Esophagus (tissue), 2 donors: Measurements from ENCODE around the gene HRNR. TPM values are rescaled to one million over a fixed set of nuclear protein-coding genes. Genes with fewer than 3 reads are reported as not detected.

Experiments
- polyA plus RNA-seq, 2 donors: library from polyadenylated mRNA; stranded (reverse); fragments of 200-250 nt; gene quantifications; one replicate each; pipeline ENCODE4 v1.2.3, GENCODE V29; 2013
- donor health status: healthy with polysubstance abuse.
- donor health status: Bipolar disorder and iron deficiency.

The HRNR gene
- polyA plus RNA-seq, 2 donors: 0.01 to 0.08 TPM

Other genes starting within 250 kb of the HRNR start
- gene S100A10, start 230.3 kb downstream of the HRNR start, polyA plus RNA-seq: 1,000 to 10,000 TPM; 1,247 to 2,455 TPM
- gene S100A11, start 187.2 kb downstream of the HRNR start, polyA plus RNA-seq: over 10,000 TPM in 1 of 2 donors, 1,000 to 10,000 TPM in 1; 5,583 to 11,944 TPM
- gene TCHHL1, start 135.1 kb downstream of the HRNR start, polyA plus RNA-seq: not detected
- gene TCHH, start 108.7 kb downstream of the HRNR start, polyA plus RNA-seq: under 1 TPM; 0.13 to 0.33 TPM
- gene RPTN, start 65.0 kb downstream of the HRNR start, polyA plus RNA-seq: 1 to 10 TPM in 1 of 2 donors, under 1 TPM in 1; 0.20 to 1.3 TPM
- gene FLG, start 101.0 kb upstream of the HRNR start, polyA plus RNA-seq: 10 to 100 TPM in 1 of 2 donors, 1 to 10 TPM in 1; 1.8 to 34.7 TPM
- gene FLG2, start 135.8 kb upstream of the HRNR start, polyA plus RNA-seq: under 1 TPM; 0.04 to 0.10 TPM
- 1,000 to 10,000 TPM; 4,198 to 5,125 TPM for gene CRNN, start 190.1 kb upstream of the HRNR start, polyA plus RNA-seq